Fibroblast of lung (primary cell): ENCODE measurements around the gene PDE4D. TPM values are rescaled to one million over a fixed set of nuclear protein-coding genes. Genes with fewer than 3 reads are reported as not detected.

Experiments
- DNase-seq, 2 donors: peaks; one replicate each; pipeline versions ENCODE4 v3.0.0 to v3.0.0-alpha.2; 2010; ENCODE audit warnings: low read depth in 2 of 2
- H2AFZ ChIP-seq: 2 replicates; pipeline ENCODE4 v1.5.1; 2012; ENCODE audit warnings: low read length, control low read depth, inconsistent platforms
- H3K27ac ChIP-seq: 2 replicates; pipeline ENCODE4 v1.5.1; 2011; ENCODE audit warnings: low read length, control low read depth; ENCODE audit not compliant: insufficient read depth
- H3K27me3 ChIP-seq: 2 replicates; pipeline ENCODE4 v1.5.1; 2011; ENCODE audit warnings: mild to moderate bottlenecking, low read length; ENCODE audit not compliant: control insufficient read depth, insufficient read depth
- H3K36me3 ChIP-seq: 2 replicates; pipeline ENCODE4 v1.5.1; 2011; ENCODE audit warnings: low read length; ENCODE audit not compliant: control insufficient read depth, insufficient read depth
- H3K4me1 ChIP-seq: 2 replicates; pipeline ENCODE4 v1.5.1; 2011; ENCODE audit warnings: low read length; ENCODE audit not compliant: control insufficient read depth, insufficient read depth; ENCODE audit errors: extremely low read depth
- H3K4me2 ChIP-seq: 2 replicates; pipeline ENCODE4 v1.5.1; 2011; ENCODE audit warnings: low read length, control low read depth; ENCODE audit not compliant: insufficient read depth; ENCODE audit errors: extremely low read depth
- H3K4me3 ChIP-seq, 4 experiments: fragments of 200-600 bp in 1 of 4; sonication (generic) in 1 of 4; replicated peaks in 1 of 4; 2 replicates each; pipeline ENCODE4 v1.5.1; 2011 to 2016; ENCODE audit warnings: low read length in 4 of 4, low read depth in 3 of 4, mild to moderate bottlenecking in 3 of 4, control low read depth in 2 of 4, inconsistent platforms in 1 of 4, mixed read lengths in 1 of 4; ENCODE audit not compliant: insufficient read depth in 1 of 4; ENCODE audit errors: control extremely low read depth in 1 of 4
- H3K79me2 ChIP-seq: 2 replicates; pipeline ENCODE4 v1.5.1; 2012; ENCODE audit warnings: mild to moderate bottlenecking, low read length, inconsistent platforms; ENCODE audit not compliant: control insufficient read depth, insufficient read depth
- H3K9ac ChIP-seq: 2 replicates; pipeline ENCODE4 v1.5.1; 2011; ENCODE audit warnings: mild to moderate bottlenecking, low read length, control low read depth; ENCODE audit not compliant: insufficient read depth
- H3K9me3 ChIP-seq: 2 replicates; pipeline ENCODE4 v1.5.1; 2012; ENCODE audit warnings: low read depth, low read length; ENCODE audit not compliant: control insufficient read depth, insufficient read depth
- H4K20me1 ChIP-seq: 2 replicates; pipeline ENCODE4 v1.5.1; 2011; ENCODE audit warnings: low read length; ENCODE audit not compliant: control insufficient read depth, insufficient read depth; ENCODE audit errors: extremely low read depth
- EZH2 ChIP-seq: IDR thresholded peaks from 2 replicates; pipeline ENCODE4 v1.5.1; 2012; ENCODE audit warnings: low read length, control low read depth, mild to moderate bottlenecking; ENCODE audit errors: missing control alignments
- polyA plus RNA-seq, 2 donors: library from polyadenylated mRNA; depleted of rRNA in 1 of 2; stranded (reverse) in 1 of 2; unstranded in 1 of 2; fragments of >200 nt; gene quantifications; 2 replicates each; pipeline ENCODE4 v1.2.1, GENCODE V29; 2011 to 2012; ENCODE audit warnings: missing spikeins in 1 of 2
- total RNA-seq: library from RNA; depleted of rRNA; stranded (reverse); fragments of >200 nt; gene quantifications from 2 replicates; pipeline ENCODE4 v1.2.1, GENCODE V29; 2014
- TF ChIP-seq, protein P1 (sequence below), 2 donors: IDR thresholded peaks in 1 of 2; conservative IDR thresholded peaks in 1 of 2; 1 replicate in 1 of 2; 2 replicates in 1 of 2; pipeline ENCODE4 v1.5.1; 2011 to 2012; ENCODE audit warnings: low read length in 2 of 2, control low read depth in 1 of 2, inconsistent platforms in 1 of 2, low read depth in 1 of 2, mild to moderate bottlenecking in 1 of 2

The PDE4D gene
- total and polyA plus RNA-seq, 2 donors (not counting 1 experiment from before 2014, with no cell fraction given) = 2.1 to 8.3 TPM

DNA sequence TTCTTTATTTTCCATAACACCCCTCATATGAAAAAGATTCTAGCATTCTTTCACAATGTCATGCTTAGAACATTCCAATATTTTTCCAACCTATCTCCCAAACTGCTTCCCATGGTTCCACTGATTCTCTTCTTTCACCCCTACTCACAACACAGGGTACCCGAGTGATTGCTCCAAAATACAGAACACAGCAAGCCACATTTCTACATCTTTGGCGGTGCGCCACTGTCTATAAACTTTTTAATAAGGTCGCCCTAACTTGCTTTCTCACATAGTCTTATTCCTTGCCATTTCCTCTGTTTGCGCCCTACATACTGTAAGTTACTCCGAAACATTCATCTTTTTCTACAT is 793.6 kb downstream of the PDE4D start:
- no peaks in the 10 kb centered on the region for H4K20me1 ChIP-seq
- H3K9me3 ChIP-seq = no peaks in the 10 kb centered on the region
- peaks cover 3% of the 10 kb centered on the region for H3K4me1 ChIP-seq
- no peaks in the 10 kb centered on the region for H3K36me3 ChIP-seq
- no peak overlapping the region for H3K4me3 ChIP-seq
- no peaks in the 10 kb centered on the region for H3K27me3 ChIP-seq
- DNase-seq = no peak
- no peak overlapping the region for H3K27ac ChIP-seq
- no peaks in the 10 kb centered on the region for H3K79me2 ChIP-seq
- H3K4me2 ChIP-seq = no peak overlapping the region
- no peak overlapping the region for H3K9ac ChIP-seq
- no peak overlapping the region for H2AFZ ChIP-seq
- TF ChIP-seq, protein P1, sequence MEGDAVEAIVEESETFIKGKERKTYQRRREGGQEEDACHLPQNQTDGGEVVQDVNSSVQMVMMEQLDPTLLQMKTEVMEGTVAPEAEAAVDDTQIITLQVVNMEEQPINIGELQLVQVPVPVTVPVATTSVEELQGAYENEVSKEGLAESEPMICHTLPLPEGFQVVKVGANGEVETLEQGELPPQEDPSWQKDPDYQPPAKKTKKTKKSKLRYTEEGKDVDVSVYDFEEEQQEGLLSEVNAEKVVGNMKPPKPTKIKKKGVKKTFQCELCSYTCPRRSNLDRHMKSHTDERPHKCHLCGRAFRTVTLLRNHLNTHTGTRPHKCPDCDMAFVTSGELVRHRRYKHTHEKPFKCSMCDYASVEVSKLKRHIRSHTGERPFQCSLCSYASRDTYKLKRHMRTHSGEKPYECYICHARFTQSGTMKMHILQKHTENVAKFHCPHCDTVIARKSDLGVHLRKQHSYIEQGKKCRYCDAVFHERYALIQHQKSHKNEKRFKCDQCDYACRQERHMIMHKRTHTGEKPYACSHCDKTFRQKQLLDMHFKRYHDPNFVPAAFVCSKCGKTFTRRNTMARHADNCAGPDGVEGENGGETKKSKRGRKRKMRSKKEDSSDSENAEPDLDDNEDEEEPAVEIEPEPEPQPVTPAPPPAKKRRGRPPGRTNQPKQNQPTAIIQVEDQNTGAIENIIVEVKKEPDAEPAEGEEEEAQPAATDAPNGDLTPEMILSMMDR (conservative IDR thresholded peaks at IDR 0.05 in 1 of 2, IDR thresholded peaks at IDR 0.05 in 1 of 2; ENCODE audit: low read depth in 1 of 2, low read length in 2 of 2) = no peak
- no peak for TF ChIP-seq EZH2

- H3K4me2 ChIP-seq = no peak overlapping the region
- H3K27ac ChIP-seq = no peak overlapping the region
- H3K9ac ChIP-seq = no peak overlapping the region
- no peak overlapping the region for H2AFZ ChIP-seq
- no peaks in the 10 kb centered on the region for H3K9me3 ChIP-seq
- H3K79me2 ChIP-seq = no peaks in the 10 kb centered on the region
- H3K36me3 ChIP-seq = no peaks in the 10 kb centered on the region
- H3K27me3 ChIP-seq = no peaks in the 10 kb centered on the region
- no peaks in the 10 kb centered on the region for H3K4me1 ChIP-seq
- no peak for TF ChIP-seq EZH2
- TF ChIP-seq, protein P1 (conservative IDR thresholded peaks at IDR 0.05 in 1 of 2, IDR thresholded peaks at IDR 0.05 in 1 of 2; ENCODE audit: low read depth in 1 of 2, low read length in 2 of 2) = no peak
- no peaks in the 10 kb centered on the region for H4K20me1 ChIP-seq
- DNase-seq = peak; percentile 84 to 88
- no peak overlapping the region for H3K4me3 ChIP-seq
Measured at GRCh38 chr5:59099270-59099994, 794.1 kb downstream of the PDE4D start.

GRCh38 chr5:59098743-59099142 is 794.8 kb downstream of the PDE4D start:
- H3K36me3 ChIP-seq = no peaks in the 10 kb centered on the region
- H4K20me1 ChIP-seq = no peaks in the 10 kb centered on the region
- H3K4me3 ChIP-seq = no peak overlapping the region
- H3K4me1 ChIP-seq = no peaks in the 10 kb centered on the region
- no peak overlapping the region for H2AFZ ChIP-seq
- DNase-seq = no peak
- H3K4me2 ChIP-seq = no peak overlapping the region
- no peaks in the 10 kb centered on the region for H3K79me2 ChIP-seq
- no peaks in the 10 kb centered on the region for H3K27me3 ChIP-seq
- no peak for TF ChIP-seq EZH2
- TF ChIP-seq, protein P1 (conservative IDR thresholded peaks at IDR 0.05 in 1 of 2, IDR thresholded peaks at IDR 0.05 in 1 of 2; ENCODE audit: low read depth in 1 of 2, low read length in 2 of 2) = no peak
- H3K27ac ChIP-seq = no peak overlapping the region
- H3K9me3 ChIP-seq = no peaks in the 10 kb centered on the region
- no peak overlapping the region for H3K9ac ChIP-seq
